22Rv1 (cell line): ENCODE measurements around the gene ZCCHC3.

Experiments
- H3K27ac ChIP-seq: fragments of 450-650 bp; 2 replicates; pipeline ENCODE4 v1.5.1; 2017
- CTCF ChIP-seq: fragments of 450-650 bp; IDR thresholded peaks from 2 replicates; pipeline ENCODE4 v1.5.1; 2017; ENCODE audit warnings: mild to moderate bottlenecking
- ZFX ChIP-seq: fragments of 450-650 bp; IDR thresholded peaks from 2 replicates; pipeline ENCODE4 v1.6.1; 2017; ENCODE audit warnings: antibody characterized with exemption, borderline replicate concordance

The ZCCHC3 gene

GRCh38 chr20:348972-349841 lies 51.8 kb downstream of the ZCCHC3 start:
- H3K27ac ChIP-seq, result peak overlapping the region; percentile 95
- no peak for TF ChIP-seq CTCF
- TF ChIP-seq ZFX, result no peak
